Mesendoderm (in vitro differentiated cells): ENCODE results near the gene PTCD3.

ENCODE experiments used
- DNase-seq: peaks from one replicate; pipeline ENCODE4 v3.0.0; 2013
- H2AK5ac ChIP-seq: 2 replicates; pipeline ENCODE4 v1.6.1; 2013; ENCODE audit warnings: low read length, inconsistent platforms
- H2BK120ac ChIP-seq: 2 replicates; pipeline ENCODE4 v1.6.1; 2013; ENCODE audit warnings: low read depth, mild to moderate bottlenecking, low read length, moderate library complexity, mixed read lengths
- H2BK15ac ChIP-seq: replicated peaks from 2 replicates; pipeline ENCODE4 v1.6.1; 2013; ENCODE audit warnings: low read depth, mild to moderate bottlenecking, moderate library complexity
- H2BK5ac ChIP-seq: 2 replicates; pipeline ENCODE4 v1.6.1; 2013; ENCODE audit warnings: low read length, inconsistent platforms
- H3K18ac ChIP-seq: 2 replicates; pipeline ENCODE4 v1.6.1; 2013; ENCODE audit warnings: mild to moderate bottlenecking, low read length, mixed read lengths
- H3K23ac ChIP-seq: one replicate; pipeline ENCODE4 v1.6.1; 2013; ENCODE audit warnings: low read length
- H3K27ac ChIP-seq: 2 replicates; pipeline ENCODE4 v1.5.1; 2013; ENCODE audit warnings: low read depth, mild to moderate bottlenecking, inconsistent platforms, low read length, moderate library complexity
- H3K27me3 ChIP-seq: 2 replicates; pipeline ENCODE4 v1.6.1; 2013; ENCODE audit warnings: low read length, control low read depth, mild to moderate bottlenecking, inconsistent platforms; ENCODE audit not compliant: insufficient read depth, poor library complexity
- H3K36me3 ChIP-seq: 2 replicates; pipeline ENCODE4 v1.6.1; 2013; ENCODE audit warnings: low read length, inconsistent platforms; ENCODE audit not compliant: control insufficient read depth, insufficient read depth
- H3K4ac ChIP-seq: one replicate; pipeline ENCODE4 v1.6.1; 2013; ENCODE audit warnings: low read depth, mild to moderate bottlenecking, low read length, moderate library complexity
- H3K4me1 ChIP-seq: 2 replicates; pipeline ENCODE4 v1.6.1; 2013; ENCODE audit warnings: low read depth, low read length, inconsistent platforms; ENCODE audit not compliant: control insufficient read depth
- H3K4me2 ChIP-seq: 2 replicates; pipeline ENCODE4 v1.6.1; 2013; ENCODE audit warnings: low read length
- H3K4me3 ChIP-seq: 2 replicates; pipeline ENCODE4 v1.5.1; 2013; ENCODE audit warnings: mild to moderate bottlenecking, low read length
- H3K56ac ChIP-seq: one replicate; pipeline ENCODE4 v1.6.1; 2013; ENCODE audit warnings: low read length
- H3K79me1 ChIP-seq: 2 replicates; pipeline ENCODE4 v1.6.1; 2013; ENCODE audit warnings: low read length, inconsistent platforms
- H3K79me2 ChIP-seq: 2 replicates; pipeline ENCODE4 v1.6.1; 2013; ENCODE audit warnings: mild to moderate bottlenecking, low read length; ENCODE audit not compliant: control insufficient read depth, insufficient read depth
- H3K9ac ChIP-seq: 2 replicates; pipeline ENCODE4 v1.6.1; 2013; ENCODE audit warnings: low read length, inconsistent platforms
- H4K5ac ChIP-seq: one replicate; pipeline ENCODE4 v1.6.1; 2013; ENCODE audit warnings: low read length
- H4K8ac ChIP-seq: one replicate; pipeline ENCODE4 v1.6.1; 2013; ENCODE audit warnings: low read depth, mild to moderate bottlenecking, control low read depth, low read length, moderate library complexity
- whole genome bisulfite sequencing: extraction: QIAGEN DNeasy Blood & Tissue Kit; methylation state at CpG from one replicate; pipeline ENCODE4 v1.1.7; 2013; ENCODE audit warnings: low lambda C conversion rate, missing lambda C conversion rate; ENCODE audit not compliant: insufficient coverage; ENCODE audit errors: extremely low coverage; 5-methylcytosine and 5-hydroxymethylcytosine counted together

The PTCD3 gene

DNA sequence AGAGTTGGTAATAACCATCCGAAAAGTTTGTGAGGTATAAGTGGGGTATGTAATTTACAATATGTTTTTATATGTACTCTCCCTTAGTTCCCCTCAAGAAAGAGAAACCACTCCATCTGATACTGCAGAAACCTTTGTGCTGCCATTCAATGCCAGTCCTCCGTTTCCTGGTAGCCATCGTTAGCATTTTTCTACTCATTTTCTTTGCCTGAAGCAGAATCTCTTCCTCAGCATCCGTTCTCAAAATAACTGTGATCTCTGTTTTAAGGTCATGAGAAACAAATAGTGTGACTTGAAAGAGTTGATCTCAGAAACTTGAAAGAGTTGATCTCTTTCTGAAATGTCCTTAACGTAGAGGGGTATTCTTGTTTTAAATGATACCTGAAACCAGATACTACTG, 996 bp downstream of the PTCD3 start:
- WGBS, result no CpG with 5 or more reads among the region's 5 CpGs
- Histone ChIP-seq H2AK5ac (no peak overlapping the region), H2BK5ac (no peak overlapping the region), H3K4me3 (peak overlapping the region; percentile 82), H3K56ac (peak overlapping the region; percentile 92), H3K23ac (no peak overlapping the region), H2BK15ac (no peak overlapping the region), H3K4me1 (no peaks in the 10 kb centered on the region), H3K4ac (no peak overlapping the region), H4K8ac (no peak overlapping the region), H3K4me2 (peak overlapping the region; percentile 74), H3K79me2 (peaks cover 65% of the 10 kb centered on the region), H3K9ac (peak overlapping the region; percentile 88), H3K18ac (no peak overlapping the region), H3K27me3 (no peaks in the 10 kb centered on the region), H3K27ac (no peak overlapping the region), H3K36me3 (peaks cover 5% of the 10 kb centered on the region), H3K79me1 (peaks cover 17% of the 10 kb centered on the region), H2BK120ac (no peak overlapping the region), H4K5ac (no peak overlapping the region)
- peak; percentile 12 for DNase-seq

DNA sequence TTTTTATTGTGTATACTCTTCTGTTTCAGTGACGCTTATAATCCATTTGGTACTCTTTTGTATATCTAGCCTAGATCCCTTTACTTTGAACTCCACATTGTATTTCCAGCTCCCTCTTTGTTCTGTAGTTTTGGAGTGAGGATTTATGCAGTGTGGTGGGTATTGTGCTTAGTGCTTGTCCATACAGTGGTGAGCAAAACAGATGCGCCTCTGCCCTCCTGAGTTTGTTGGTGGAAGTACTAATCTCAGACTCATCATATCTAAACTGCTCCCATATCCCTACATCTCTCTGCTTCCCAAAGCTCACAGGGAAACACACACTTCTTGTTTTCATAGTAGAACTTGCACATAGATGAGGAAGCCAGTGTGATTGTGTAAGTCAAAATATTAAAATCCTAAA, 12.1 kb downstream of the PTCD3 start:
- H3K4ac ChIP-seq, result no peak overlapping the region
- peaks cover 7% of the 10 kb centered on the region for H3K79me2 ChIP-seq
- H3K56ac ChIP-seq, result no peak overlapping the region
- no peak for DNase-seq
- H3K23ac ChIP-seq, result no peak overlapping the region
- no peak overlapping the region for H4K8ac ChIP-seq
- H3K27me3 ChIP-seq, result no peaks in the 10 kb centered on the region
- H4K5ac ChIP-seq, result no peak overlapping the region
- no peak overlapping the region for H3K18ac ChIP-seq
- no peak overlapping the region for H2AK5ac ChIP-seq
- peaks cover 8% of the 10 kb centered on the region for H3K79me1 ChIP-seq
- H2BK15ac ChIP-seq, result no peak overlapping the region
- H3K4me3 ChIP-seq, result no peak overlapping the region
- no peak overlapping the region for H3K4me2 ChIP-seq
- peaks cover 10% of the 10 kb centered on the region for H3K36me3 ChIP-seq
- no peak overlapping the region for H3K9ac ChIP-seq
- no peak overlapping the region for H2BK5ac ChIP-seq
- no peak overlapping the region for H2BK120ac ChIP-seq
- H3K4me1 ChIP-seq, result no peaks in the 10 kb centered on the region
- WGBS, result no CpG with 5 or more reads among the region's 2 CpGs
- H3K27ac ChIP-seq, result no peak overlapping the region

DNA sequence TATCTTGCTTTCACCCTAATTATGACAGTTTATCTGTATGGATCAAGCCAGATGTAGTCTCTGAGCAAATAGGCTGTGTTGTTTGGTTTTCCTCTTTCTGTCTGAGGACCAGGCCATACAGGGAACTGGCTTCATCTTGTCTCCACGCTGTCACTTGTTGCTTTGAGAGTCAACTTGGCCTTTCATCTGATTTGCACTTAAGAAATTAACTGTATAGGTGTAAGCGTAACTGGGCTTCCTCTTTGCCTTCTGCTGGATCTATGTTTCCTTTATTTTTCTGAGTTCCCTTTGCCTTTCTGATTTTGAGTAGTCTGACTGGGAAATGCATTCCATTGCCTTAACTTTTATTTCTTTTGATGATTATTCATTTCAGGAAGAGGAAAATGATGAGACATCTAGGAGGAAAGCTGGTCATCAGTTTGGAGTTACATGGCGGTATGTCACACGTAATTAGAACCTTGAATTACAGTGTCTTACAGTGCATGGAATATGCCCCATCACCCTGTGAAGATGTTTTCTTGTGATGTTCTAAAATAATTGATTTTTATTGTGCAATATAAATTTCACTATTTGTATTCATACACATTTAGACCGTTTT, 17.4 kb downstream of the PTCD3 start:
- Histone ChIP-seq H3K79me2 (no peaks in the 10 kb centered on the region), H2AK5ac (no peak overlapping the region), H3K27ac (no peak overlapping the region), H3K4me2 (no peak overlapping the region), H3K4ac (no peak overlapping the region), H2BK15ac (no peak overlapping the region), H2BK5ac (no peak overlapping the region), H2BK120ac (no peak overlapping the region), H3K79me1 (peaks cover 2% of the 10 kb centered on the region), H3K4me1 (no peaks in the 10 kb centered on the region), H3K18ac (no peak overlapping the region), H3K36me3 (peaks cover 15% of the 10 kb centered on the region), H3K4me3 (no peak overlapping the region), H3K56ac (no peak overlapping the region), H4K8ac (no peak overlapping the region), H3K9ac (no peak overlapping the region), H3K27me3 (no peaks in the 10 kb centered on the region), H3K23ac (no peak overlapping the region), H4K5ac (no peak overlapping the region)
- no CpG with 5 or more reads among the region's 5 CpGs for WGBS
- DNase-seq, result no peak

DNA sequence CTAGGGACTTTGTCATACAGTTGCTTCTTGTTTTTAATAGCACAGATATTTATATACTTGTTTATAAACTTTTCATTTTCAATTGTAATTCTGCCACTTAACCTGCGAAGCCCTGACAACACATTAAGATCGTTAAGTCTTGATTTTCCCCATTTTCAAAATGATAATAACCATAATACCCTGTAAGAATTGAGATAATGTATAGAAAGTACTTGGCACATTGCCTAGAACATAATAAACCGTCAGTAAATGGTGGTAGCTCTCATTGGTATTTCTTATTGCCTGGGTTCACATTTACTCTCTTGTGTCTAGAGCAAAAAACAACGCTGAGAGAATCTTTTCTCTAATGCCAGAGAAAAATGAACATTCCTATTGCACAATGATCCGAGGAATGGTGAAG, 18.6 kb downstream of the PTCD3 start:
- Histone ChIP-seq H3K4me3 (no peak overlapping the region), H2BK120ac (no peak overlapping the region), H2BK15ac (no peak overlapping the region), H4K5ac (no peak overlapping the region), H4K8ac (no peak overlapping the region), H3K36me3 (peaks cover 16% of the 10 kb centered on the region), H2BK5ac (no peak overlapping the region), H3K4ac (no peak overlapping the region), H3K18ac (no peak overlapping the region), H3K27me3 (no peaks in the 10 kb centered on the region), H3K27ac (no peak overlapping the region), H2AK5ac (no peak overlapping the region), H3K4me1 (no peaks in the 10 kb centered on the region), H3K9ac (no peak overlapping the region), H3K4me2 (no peak overlapping the region), H3K79me1 (peaks cover 2% of the 10 kb centered on the region), H3K79me2 (no peaks in the 10 kb centered on the region), H3K56ac (no peak overlapping the region), H3K23ac (no peak overlapping the region)
- WGBS, result no CpG with 5 or more reads among the region's 5 CpGs
- DNase-seq, result no peak

DNA sequence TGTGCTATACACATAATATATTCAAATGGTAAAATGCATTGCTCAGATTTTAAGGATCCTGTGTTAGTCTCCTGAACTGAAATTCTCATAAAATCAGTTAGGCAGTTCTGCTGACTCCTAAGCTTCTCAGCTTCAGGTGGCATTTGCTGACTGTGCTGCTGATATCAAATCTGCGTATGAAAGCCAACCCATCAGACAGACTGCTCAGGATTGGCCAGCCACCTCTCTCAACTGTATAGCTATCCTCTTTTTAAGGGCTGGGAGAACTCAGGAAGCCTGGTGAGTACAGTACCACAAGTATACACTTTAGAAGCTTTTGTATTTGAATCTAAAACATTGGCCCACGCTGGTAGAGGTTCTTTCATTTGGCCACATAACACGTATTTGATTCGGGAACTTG, 28.7 kb downstream of the PTCD3 start:
- Histone ChIP-seq H3K4me1 (no peaks in the 10 kb centered on the region), H3K18ac (no peak overlapping the region), H2BK120ac (no peak overlapping the region), H3K4ac (no peak overlapping the region), H3K79me1 (no peaks in the 10 kb centered on the region), H3K4me2 (no peak overlapping the region), H3K36me3 (peaks cover 32% of the 10 kb centered on the region), H3K9ac (no peak overlapping the region), H4K8ac (no peak overlapping the region), H3K27me3 (no peaks in the 10 kb centered on the region), H3K56ac (no peak overlapping the region), H4K5ac (no peak overlapping the region), H3K79me2 (no peaks in the 10 kb centered on the region), H3K27ac (no peak overlapping the region), H3K4me3 (no peak overlapping the region), H2AK5ac (no peak overlapping the region), H3K23ac (no peak overlapping the region), H2BK15ac (no peak overlapping the region), H2BK5ac (no peak overlapping the region)
- no CpG with 5 or more reads among the region's 4 CpGs for WGBS
- DNase-seq, result no peak

DNA sequence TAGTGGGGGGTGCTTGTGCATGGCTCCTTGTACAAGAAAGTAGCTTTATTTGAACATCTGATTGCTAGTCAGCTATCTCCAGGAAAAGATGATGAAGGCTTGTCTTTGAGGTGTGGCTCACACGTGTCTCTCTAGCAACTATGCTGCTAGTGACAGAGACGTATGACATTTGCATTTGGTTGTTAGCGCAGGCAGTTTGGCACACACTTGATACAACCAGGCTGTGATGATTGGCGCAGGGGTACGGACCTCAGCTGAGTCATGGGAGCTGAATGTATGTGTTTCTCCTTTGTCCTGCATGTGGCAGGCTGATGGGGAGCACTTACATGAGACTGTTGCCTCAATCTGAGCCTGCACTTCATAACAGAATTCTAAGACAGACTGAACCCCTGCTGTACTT, 29.6 kb downstream of the PTCD3 start:
- peaks cover 32% of the 10 kb centered on the region for H3K36me3 ChIP-seq
- H2AK5ac ChIP-seq, result no peak overlapping the region
- H4K5ac ChIP-seq, result no peak overlapping the region
- no peaks in the 10 kb centered on the region for H3K4me1 ChIP-seq
- no peak overlapping the region for H2BK120ac ChIP-seq
- H3K27ac ChIP-seq, result no peak overlapping the region
- H3K4me2 ChIP-seq, result no peak overlapping the region
- H3K23ac ChIP-seq, result no peak overlapping the region
- DNase-seq, result no peak
- no peak overlapping the region for H3K18ac ChIP-seq
- WGBS, result no CpG with 5 or more reads among the region's 5 CpGs
- no peaks in the 10 kb centered on the region for H3K27me3 ChIP-seq
- no peak overlapping the region for H3K56ac ChIP-seq
- H2BK15ac ChIP-seq, result no peak overlapping the region
- H3K79me2 ChIP-seq, result no peaks in the 10 kb centered on the region
- H3K4me3 ChIP-seq, result no peak overlapping the region
- H3K4ac ChIP-seq, result no peak overlapping the region
- no peak overlapping the region for H2BK5ac ChIP-seq
- no peak overlapping the region for H3K9ac ChIP-seq
- H4K8ac ChIP-seq, result no peak overlapping the region
- H3K79me1 ChIP-seq, result no peaks in the 10 kb centered on the region
